ENCODE data around the gene LOXHD1. TPM values are rescaled to one million over a fixed set of nuclear protein-coding genes. Genes with fewer than 3 reads are reported as not detected.

The LOXHD1 gene
- total and polyA plus RNA-seq, 2 experiments from 2014 or later: 0.21 TPM; not detected in 1

GRCh38 chr18:46550609-46551008 is 106.4 kb downstream of the LOXHD1 start:
- Histone ChIP-seq H3K9me3 (ENCODE audit: low read depth) (no peaks in the 10 kb centered on the region), H3K4me1 (ENCODE audit: low read depth) (no peaks in the 10 kb centered on the region), H3K36me3 (no peaks in the 10 kb centered on the region), H3K4me3 (no peak overlapping the region), H3K27me3 (no peaks in the 10 kb centered on the region), H3K27ac (no peak overlapping the region)
- TF ChIP-seq, protein P1, sequence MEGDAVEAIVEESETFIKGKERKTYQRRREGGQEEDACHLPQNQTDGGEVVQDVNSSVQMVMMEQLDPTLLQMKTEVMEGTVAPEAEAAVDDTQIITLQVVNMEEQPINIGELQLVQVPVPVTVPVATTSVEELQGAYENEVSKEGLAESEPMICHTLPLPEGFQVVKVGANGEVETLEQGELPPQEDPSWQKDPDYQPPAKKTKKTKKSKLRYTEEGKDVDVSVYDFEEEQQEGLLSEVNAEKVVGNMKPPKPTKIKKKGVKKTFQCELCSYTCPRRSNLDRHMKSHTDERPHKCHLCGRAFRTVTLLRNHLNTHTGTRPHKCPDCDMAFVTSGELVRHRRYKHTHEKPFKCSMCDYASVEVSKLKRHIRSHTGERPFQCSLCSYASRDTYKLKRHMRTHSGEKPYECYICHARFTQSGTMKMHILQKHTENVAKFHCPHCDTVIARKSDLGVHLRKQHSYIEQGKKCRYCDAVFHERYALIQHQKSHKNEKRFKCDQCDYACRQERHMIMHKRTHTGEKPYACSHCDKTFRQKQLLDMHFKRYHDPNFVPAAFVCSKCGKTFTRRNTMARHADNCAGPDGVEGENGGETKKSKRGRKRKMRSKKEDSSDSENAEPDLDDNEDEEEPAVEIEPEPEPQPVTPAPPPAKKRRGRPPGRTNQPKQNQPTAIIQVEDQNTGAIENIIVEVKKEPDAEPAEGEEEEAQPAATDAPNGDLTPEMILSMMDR (IDR thresholded peaks at IDR 0.05; ENCODE audit: low read depth, low read length): no peak
- no peak for DNase-seq (ENCODE audit: low read depth in 1 of 2, low spot score in 1 of 2)

GRCh38 chr18:46547520-46547919 is 109.5 kb downstream of the LOXHD1 start:
- H3K9me3 ChIP-seq (ENCODE audit: low read depth): no peaks in the 10 kb centered on the region
- no peak overlapping the region for H3K27ac ChIP-seq
- no peaks in the 10 kb centered on the region for H3K4me1 ChIP-seq (ENCODE audit: low read depth)
- H3K27me3 ChIP-seq: no peaks in the 10 kb centered on the region
- no peak overlapping the region for H3K4me3 ChIP-seq
- DNase-seq (ENCODE audit: low read depth in 1 of 2, low spot score in 1 of 2): peak in 1 of 2 donors; percentile 8
- TF ChIP-seq, protein P1 (IDR thresholded peaks at IDR 0.05; ENCODE audit: low read depth, low read length): no peak
- no peaks in the 10 kb centered on the region for H3K36me3 ChIP-seq

DNA sequence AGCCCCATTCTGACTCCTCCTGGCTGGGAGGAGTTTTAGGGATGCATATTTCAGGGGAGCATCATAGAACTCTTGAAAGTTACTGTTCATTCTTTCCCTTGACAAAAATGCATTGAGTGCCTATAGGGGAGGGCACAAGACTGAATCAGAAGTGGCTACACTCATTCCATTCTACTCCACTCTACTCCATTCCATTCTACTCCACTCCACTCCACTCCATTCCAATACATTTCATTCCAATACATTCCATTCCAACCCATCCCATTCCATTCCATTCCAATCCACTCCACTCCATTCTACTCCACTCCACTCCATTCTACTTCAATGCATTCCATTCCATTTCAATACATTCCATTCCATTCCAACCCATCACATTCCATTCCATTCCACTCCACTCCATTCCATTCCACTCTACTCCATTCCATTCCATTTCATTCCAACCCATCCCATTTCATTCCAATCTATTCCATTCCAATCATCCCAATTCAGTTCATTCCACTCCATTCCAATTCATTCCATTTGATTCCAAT is 110.8 kb downstream of the LOXHD1 start:
- Histone ChIP-seq H3K9me3 (ENCODE audit: low read depth) (no peaks in the 10 kb centered on the region), H3K4me3 (no peak overlapping the region), H3K36me3 (no peaks in the 10 kb centered on the region), H3K4me1 (ENCODE audit: low read depth) (no peaks in the 10 kb centered on the region), H3K27me3 (no peaks in the 10 kb centered on the region), H3K27ac (no peak overlapping the region)
- TF ChIP-seq, protein P1 (IDR thresholded peaks at IDR 0.05; ENCODE audit: low read depth, low read length): no peak
- DNase-seq (ENCODE audit: low read depth in 1 of 2, low spot score in 1 of 2): peak in 1 of 2 donors; percentile 1

GRCh38 chr18:46542545-46542944 is 114.5 kb downstream of the LOXHD1 start:
- Histone ChIP-seq H3K4me1 (ENCODE audit: low read depth) (no peaks in the 10 kb centered on the region), H3K27me3 (no peaks in the 10 kb centered on the region), H3K36me3 (no peaks in the 10 kb centered on the region), H3K9me3 (ENCODE audit: low read depth) (no peaks in the 10 kb centered on the region), H3K4me3 (no peak overlapping the region), H3K27ac (no peak overlapping the region)
- TF ChIP-seq, protein P1 (IDR thresholded peaks at IDR 0.05; ENCODE audit: low read depth, low read length): no peak
- peak; percentile 3 to 75 for DNase-seq (ENCODE audit: low read depth in 1 of 2, low spot score in 1 of 2)

DNA sequence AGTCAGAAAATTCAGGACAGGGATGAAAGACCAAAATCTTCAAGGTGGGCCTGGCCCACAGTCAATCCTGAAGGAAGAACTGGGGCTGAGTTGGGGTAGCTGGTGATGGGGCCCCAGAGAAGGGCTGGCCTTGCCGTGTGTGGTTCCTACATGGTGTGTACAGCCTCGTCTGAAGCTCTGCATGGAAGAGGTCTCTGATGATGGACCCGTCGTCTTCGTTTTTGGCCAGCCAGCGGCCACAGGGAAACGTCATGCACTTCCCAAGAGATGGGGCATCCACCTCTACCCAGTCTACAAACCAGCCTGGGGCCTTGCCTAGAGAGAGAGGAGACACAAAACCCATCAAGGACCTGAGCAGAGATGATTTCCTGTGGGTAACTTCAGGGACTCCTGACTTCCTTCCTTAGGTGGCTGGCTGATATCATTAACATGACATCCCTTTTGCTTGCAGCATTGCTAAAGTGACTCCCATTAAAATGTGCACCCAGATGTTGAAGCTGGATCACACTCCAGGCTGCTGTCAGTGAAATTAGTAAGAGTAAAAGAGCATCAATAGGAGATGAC is 115.3 kb downstream of the LOXHD1 start:
- no peaks in the 10 kb centered on the region for H3K27me3 ChIP-seq
- H3K4me1 ChIP-seq (ENCODE audit: low read depth): no peaks in the 10 kb centered on the region
- H3K4me3 ChIP-seq: no peak overlapping the region
- H3K36me3 ChIP-seq: no peaks in the 10 kb centered on the region
- DNase-seq (ENCODE audit: low read depth in 1 of 2, low spot score in 1 of 2): no peak
- TF ChIP-seq, protein P1 (IDR thresholded peaks at IDR 0.05; ENCODE audit: low read depth, low read length): no peak
- H3K9me3 ChIP-seq (ENCODE audit: low read depth): no peaks in the 10 kb centered on the region
- no peak overlapping the region for H3K27ac ChIP-seq
